Mesenteric fat pad (tissue), 1 donor: Measurements from ENCODE around the gene PRDM2. TPM values are rescaled to one million over a fixed set of nuclear protein-coding genes. Genes with fewer than 3 reads are reported as not detected.

ENCODE experiments used
- DNase-seq: peaks from one replicate; pipeline ENCODE4 v3.0.0-alpha.2; 2020; ENCODE audit warnings: low spot score
- total RNA-seq: library from RNA; stranded (reverse); fragmentation: NEBNext Ultra II Directional; extraction: Animal tissue kit (Norgen Biotek cat#: 25700); gene quantifications from one replicate; pipeline ENCODE4 v1.2.1, GENCODE V29; 2021
- donor health status: DM: yes; HTN: yes; CAD: no.

The PRDM2 gene
- total RNA-seq, 1 donor from 2014 or later = 38.1 TPM

DNA sequence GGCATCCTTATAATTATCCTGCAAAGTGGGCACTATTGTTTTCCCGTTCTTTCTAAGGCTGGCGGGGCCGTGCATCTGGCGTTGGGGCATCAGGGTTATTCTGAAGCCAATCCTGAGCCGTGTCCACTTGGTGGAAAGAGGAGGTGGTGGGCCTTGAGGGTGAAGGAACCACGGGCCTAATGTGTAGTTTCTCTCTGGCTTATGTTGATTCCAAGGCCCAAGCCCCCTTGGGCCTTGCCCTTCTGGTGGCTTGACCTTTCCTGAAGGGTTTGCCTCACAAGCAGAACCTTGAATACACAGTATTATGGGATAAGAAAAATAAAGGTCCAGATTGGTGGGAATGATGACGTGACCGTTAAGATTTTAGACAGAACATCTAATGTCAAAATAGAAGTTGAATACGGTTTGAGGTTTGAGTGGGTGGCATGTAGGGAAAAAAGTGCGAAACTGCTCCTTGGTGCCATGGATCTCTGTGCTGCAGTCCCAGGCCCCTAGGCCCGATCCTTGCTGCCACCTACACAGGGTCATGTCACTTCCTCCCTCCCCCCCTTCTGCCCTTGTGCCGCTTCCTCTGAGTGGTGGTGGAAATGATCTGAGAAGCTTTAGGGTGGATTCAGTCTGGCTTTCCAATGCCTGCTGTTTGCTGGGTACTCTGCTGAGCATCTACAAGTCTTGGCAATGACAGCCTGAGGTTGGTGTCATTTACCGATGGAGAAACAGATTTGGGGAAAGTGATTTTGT, 90.5 kb downstream of the PRDM2 start:
- no peak for DNase-seq

DNA sequence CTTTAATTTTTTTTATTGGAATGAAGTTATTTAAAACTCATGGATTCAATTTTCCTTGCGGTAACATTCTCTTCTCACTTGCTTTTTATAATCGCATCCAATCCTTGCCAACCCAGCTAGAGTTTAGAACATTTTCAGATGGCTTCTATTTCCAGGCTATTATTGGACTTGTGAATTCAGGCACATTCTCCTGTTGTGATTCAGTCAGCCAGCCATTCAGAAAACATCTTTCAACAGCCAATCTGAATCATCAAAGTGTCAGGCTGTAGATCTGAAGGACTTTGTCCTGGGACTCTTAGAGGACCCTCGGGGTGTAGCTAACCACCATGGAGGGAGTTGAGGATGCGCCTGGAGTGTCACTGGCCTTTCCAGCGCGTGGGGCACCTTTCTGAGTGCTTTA, 92.4 kb downstream of the PRDM2 start:
- DNase-seq = no peak

DNA sequence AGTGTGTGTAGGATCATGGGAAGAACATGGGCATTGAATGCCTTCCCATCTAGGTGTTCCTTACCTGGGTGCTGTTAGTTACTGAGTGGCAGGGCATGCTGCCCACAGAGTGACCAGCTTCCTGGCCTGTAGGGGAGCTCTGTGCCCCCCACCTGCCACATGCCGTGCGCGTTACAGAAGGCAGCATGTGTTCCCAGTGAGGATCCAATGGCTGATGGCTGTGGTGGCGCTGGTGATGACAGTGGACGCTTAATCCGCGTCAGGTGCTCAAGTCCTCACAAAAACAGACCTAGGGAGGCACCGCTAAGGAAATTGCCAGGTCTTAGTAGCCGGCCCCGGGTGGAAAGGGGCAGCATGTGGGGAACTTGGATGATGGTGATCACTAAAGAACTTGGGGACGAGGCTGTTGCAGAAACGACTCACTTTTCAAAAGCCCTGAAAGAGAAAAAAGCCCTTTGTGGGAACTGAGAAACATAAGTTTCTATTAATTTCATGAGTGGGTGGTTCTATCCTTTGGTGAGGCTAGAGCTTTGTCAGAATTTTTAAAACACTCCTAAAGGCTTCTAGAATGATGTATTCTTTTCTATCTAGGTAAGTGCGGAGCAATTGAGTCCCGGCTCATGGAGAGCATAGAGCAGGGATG, 93.2 kb downstream of the PRDM2 start:
- DNase-seq = no peak

DNA sequence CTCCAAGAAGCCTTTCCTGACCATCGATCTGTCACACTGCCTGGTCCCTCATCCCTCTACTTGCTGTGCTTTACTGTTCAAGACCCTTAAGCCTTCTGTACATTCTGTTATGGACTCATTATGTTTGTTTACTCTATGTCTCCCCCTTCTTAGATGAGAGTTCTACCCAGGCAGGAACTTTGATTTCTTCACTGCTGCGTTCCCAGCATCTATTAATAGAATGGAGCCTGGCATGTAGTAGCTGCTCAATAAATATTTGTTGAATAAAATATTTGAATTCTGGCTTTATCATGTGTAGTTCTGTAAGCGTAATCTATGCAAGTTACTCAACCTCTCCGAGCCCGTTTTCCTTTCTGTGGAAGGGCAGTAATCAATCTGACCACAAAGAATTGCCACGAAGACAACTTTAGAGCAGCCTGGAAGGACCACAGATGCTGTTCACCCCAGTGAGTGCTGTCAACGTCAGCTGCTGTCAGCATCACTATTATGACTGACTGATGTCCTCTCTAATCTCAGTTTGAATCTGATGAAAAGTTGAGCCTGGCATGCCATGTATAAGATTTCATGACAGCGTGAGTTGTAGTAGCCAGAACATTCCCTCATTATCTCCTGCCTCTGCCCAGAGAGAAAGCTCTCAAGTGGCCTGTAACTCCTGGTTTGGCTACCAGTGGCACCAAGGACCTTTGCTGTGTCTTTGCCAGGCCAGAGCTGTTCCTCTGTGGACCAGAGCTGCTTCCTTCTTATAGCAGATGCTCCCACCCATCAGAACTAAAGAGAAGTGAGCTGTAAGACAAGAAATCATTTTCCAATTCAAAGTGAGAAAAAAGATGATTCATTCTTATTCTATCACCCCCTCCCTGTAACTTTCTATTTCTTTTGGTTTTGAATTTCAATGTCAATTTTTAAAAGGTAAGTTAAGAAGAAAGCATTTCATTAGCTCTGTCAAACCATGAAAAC, 94.5 kb downstream of the PRDM2 start:
- DNase-seq = no peak

DNA sequence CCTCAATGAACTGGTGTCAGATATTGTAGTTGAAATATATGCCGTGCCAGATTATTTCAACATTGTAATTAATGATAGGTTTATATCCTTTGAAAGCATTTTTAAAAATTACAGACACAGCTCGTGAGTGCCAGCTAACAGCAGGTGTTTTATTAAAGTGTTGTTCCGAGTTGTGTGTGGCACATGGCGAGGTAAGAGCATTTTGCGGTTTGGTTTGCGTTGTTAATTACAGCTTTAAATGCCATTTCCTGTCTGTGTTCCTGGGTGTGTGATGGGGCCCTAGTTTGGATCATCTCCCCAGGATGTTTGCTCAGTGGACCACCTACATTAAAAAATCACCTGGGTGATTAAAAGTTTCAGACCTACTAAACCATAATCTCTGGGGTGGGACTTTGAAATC, 97.4 kb downstream of the PRDM2 start:
- no peak for DNase-seq

DNA sequence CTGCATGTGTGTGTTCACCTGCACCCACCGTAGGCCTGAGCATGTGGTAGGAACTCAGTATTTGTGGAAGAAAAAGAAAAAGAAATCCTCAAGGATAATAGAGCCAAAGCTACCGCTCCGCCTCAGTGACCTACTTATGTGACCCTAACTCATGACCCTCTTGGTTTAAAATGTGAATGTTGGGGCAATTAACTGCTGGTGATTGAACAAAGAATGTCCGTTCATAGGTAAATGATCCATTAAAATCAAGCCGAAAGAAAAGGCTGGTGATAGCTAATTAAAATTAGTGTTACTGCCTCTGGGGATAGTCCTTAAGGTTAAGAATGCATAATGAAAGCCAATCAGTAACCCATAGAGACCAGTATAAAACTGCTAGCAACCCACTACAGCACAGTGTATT, 98.1 kb downstream of the PRDM2 start:
- no peak for DNase-seq

DNA sequence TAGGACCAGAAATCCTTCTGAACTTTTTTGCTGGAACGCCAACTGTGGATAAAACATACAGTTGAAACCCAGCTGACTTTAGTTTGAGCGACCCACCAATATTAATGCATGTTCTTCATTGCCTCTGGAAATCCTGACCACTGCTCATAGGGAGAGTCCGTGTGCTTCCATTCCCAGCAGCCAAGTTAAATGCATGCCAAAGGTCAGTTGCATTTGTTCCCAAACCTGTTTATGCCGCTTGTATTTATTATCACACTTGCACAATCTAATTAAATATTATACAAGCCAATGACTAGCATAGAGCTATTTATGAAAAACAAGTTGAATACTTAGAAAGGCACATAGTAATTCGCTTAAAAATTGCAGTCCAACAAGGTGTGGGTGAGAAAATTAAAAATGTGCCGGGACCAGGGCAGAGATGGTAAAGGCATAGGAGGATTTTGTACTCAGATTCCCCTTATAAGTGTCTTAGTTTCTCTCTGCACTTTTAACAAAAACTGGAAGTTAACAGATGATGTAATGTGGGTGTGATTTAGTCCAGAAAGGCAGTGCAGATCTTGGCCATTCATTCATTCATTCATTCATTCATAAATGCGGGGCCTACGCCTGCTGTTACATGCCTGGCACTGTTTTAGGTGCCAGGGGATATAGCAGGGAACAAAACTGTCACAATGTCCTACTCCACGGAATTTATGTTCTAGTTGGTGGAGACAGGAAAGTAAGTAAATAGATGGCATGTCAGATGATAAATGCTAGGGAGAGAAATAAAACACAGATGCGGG, 99.7 kb downstream of the PRDM2 start:
- no peak for DNase-seq

DNA sequence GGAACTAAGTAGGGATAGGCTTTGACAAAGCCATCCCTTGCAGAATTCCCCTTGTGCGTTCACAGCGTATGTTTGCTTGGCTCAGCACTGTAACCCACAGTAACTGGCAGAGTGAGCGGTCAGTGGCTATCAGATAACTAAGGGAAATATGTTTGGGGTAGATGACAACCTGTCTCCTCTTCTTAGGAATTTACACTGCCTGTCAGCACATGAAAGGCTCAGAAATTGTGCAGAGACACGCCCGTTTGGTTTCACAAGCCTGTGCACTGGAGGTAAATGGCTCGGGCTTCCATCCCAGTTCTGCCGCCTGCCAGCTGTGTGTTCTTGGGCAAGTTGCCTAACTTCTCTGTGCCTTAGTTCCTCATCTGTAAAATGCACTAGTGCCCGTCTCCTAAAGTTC, 101.2 kb downstream of the PRDM2 start:
- no peak for DNase-seq

DNA sequence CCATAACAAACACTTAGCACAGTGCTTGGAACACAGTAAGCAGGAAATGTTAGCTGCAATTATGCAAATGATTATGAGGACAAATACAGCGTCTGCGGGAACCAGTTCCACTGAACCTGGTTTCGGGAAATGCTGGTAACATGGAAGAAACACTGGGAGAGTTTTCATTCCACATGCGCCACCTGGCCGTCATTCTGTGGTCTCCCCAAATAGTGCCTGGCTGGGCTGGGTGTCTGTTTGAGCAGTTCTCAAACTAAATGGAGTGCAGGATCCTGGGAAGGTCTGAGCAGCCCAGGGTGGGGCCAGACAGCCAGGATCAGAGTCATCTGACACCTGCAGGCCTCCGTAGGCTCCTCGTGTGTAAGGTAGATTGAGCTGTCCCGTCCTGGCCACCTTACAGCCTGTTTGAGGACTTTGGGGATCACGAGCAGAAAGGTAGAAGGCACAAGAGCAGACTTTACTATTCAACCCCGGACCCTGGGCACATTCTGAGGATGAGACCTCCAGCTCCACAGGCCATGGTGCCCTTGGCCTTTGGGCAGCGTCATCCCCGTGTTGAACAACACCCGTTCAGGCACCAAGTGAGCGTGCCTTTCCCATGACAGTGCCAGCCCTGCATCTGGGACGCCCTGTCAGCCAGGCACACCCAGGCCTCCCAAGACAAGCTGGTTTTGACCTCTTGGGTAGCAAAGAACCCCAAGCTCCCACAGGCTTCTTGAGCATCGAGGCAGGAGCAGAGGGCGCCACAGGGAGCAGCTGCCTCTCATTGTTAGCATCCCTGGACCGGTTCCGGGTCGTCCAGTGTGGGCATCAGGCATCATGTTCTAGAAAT, 101.9 kb downstream of the PRDM2 start:
- no peak for DNase-seq

DNA sequence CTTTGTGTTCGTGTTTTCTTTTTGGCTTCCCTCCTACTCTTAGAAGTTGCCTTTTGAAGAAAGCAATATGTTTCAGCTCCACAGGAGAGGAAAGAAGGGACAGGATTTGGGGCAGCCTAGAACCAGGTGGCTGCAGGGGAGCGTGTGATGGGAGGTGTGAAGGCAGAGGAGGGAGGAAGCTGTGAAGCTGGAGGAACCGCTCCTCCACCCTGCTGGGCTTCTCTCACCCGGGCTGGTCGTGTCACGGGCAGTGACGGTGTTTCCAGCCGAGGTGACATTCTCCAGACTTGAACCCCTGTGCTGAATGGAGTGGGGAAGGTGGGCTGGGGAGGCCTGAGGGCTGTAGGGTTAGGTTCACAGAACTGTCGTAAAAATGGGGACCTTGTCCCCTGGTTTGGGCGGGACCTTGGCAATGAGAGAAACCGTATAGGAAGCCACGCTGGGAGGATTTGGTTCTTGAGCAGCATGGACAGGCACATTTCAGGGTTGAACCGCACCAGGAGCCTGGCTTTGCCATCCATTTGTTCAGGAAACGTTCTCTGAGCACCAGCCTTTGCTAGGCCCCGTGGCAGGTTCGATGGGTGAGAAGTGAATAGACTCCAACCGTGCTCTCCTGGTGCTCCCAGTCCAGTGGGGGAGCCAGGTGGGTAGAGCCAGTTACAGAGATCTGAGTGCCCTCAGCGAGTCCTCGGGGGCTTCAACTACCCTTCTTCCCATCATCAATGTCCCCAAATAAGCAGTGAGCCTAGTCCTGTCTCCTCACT, 103.0 kb downstream of the PRDM2 start:
- no peak for DNase-seq

DNA sequence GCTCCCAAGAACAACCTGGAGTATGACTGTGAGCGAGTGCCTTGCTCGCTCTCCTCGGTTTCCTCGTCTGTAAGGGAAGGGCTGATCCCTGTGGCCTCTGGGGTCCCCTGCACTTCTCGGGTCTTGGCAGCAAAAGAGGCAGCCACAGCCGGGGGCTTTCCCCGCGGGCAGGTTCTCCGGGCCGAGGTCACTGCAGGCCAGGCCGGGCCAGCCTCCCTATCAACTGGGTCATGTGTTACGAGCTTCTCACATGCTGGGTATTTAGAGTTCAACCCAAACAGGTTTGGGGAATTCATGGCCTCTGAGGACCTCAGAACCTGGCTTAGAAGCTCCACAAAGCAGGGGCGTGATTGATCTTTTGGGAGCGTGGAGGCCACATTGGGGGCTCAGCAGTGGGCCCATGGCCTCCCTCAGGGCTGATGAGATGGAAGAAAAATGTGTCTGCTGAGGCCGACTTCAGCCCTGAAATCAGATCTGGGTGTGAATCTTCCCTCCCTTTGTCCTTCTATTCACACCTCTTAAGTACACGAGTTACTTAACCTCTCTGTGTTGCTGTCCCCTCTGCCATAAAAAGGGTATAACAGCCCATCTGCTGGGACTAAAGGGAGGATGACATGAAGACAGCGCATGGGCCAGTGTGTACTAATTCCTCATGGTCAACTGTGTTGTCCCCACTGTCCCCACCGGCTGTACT, 103.7 kb downstream of the PRDM2 start:
- DNase-seq = no peak

DNA sequence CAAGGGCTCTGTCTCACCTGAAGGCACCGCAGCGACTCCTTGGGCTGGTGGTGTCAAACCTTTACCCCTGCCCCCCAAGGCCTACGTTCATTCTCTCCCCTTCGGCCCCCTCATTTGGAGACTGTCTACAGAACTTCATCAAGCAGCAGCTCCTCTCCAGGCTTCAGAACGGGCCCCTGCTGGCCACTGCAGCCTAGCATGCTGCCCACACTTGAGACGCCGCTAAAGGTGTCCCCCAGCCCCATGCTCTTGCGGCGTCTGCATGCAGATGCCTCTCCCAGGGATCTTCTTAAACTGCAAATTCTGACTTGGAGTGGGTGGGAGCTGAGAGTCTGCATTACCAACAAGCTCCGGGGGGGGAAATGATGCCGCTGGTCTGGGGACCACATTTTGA, 104.2 kb downstream of the PRDM2 start:
- no peak for DNase-seq

DNA sequence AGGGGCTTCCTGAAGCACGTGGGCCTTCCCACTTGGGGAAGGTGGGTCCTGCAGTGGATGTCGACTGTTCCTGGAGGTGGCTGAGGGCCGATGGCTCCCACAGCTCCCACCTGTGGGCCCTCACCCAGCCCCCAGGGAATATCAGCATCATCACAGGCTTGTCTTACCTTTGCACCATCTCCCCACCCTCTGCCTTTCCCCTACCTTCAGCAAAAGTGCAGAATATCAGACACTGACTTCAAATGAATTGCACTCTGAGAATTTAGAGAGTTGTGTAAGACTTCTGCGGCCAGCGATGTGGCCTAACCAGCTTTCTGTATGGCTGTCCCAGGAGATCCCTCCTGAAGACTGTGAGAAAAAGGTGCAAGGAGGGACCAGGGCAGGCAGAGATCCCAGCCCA, 105.4 kb downstream of the PRDM2 start:
- DNase-seq = no peak

DNA sequence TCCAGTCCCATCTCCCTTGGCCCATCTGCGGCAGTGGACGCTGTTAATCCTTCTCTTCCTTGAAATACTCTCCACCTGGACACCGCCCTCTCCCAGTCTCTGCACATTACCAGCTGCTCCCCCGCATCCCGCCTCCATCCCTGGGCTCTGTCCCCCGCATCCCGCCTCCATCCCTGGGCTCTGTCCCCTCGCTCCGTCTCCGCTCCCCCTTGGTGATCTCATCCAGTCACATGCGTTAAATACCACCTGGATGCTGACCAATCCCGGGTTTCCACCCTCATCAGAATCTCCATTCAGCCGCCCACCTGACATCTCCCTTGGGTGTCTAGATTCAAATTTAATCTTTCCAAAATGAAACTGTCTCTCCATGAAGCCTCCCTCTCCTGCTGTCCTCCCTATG, 106.1 kb downstream of the PRDM2 start:
- no peak for DNase-seq

DNA sequence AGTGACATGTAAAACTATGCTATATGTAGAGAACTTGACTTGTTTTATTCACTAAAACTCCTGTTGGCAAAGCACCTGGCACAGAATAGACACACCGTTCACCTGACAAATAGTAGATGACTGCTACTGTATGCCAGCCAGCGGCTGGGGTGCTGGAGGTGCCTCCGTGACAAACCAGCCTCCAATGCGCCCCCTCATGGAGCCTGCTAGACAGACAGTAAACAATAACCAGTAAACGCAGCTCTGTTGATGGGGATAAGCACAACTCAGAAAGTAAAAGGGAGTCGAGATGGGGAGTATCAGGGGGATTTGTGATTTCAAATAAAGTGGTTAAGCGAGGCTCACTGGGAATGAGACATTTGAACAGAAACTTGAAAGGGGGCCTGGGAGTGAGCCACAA, 107.2 kb downstream of the PRDM2 start:
- no peak for DNase-seq

DNA sequence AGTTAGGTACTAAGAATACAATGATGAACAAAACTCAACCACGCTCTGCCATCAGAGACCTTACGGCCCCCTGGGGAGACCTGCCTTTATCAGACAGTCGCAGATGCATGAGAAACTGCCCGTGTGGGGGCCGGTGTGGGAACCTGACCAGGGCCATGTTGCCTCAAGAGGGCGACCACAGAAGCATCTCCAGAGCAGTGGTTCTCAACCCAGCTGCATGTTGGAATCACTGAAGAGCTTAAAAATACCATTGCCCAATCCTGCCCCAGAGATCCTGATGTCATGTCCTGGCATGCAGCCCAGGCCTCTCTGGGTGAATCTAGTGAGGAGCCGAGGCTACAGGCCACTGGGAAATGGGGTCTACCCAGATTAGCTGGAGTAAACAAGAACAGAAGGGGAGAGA, 108.7 kb downstream of the PRDM2 start:
- no peak for DNase-seq

DNA sequence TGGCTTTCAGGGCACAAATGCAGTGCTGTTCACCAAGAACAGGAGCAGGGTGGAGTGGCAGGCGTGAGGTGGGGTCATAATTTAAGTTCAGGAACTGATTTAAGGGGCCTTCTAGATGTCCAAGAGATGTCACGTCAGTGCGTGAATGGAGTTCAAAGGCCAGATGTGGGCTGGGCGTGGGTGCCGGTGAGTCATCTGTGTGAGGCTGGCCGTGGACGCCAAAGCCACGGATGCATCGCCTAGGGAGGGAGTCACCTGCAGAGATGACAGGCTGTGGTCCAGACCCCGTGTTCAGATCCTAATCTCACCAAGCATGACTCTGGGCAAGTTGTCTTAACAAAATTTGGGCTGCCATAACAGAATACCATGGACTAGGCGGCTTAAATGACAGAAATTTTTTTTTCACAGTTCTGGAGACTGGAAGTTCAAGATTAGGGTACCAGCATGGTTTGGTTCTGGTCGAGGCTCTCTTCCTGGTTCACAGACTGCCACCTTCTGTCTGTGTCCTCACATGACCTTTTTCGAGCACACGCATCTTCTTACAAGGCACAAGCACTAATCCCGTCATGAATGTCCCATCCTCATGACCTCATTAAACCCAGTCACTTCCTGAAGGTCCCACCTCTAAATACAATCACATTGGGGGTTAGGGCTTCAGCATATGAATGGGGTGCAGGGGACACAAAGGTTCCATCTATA, 109.6 kb downstream of the PRDM2 start:
- DNase-seq = no peak
